HG02623 (cell line): Measurements from ENCODE around the gene TMEM273.

Experiments
- ATAC-seq: cut with Tn5 transposase; IDR thresholded peaks from one replicate; pipeline ENCODE4 v1.9.1; 2021; ENCODE audit warnings: moderate library complexity; ENCODE audit not compliant: unreplicated experiment

Gene TMEM273

GRCh38 chr10:49166484-49167400 is 21.4 kb downstream of the TMEM273 start:
- ATAC-seq, result no peak

DNA sequence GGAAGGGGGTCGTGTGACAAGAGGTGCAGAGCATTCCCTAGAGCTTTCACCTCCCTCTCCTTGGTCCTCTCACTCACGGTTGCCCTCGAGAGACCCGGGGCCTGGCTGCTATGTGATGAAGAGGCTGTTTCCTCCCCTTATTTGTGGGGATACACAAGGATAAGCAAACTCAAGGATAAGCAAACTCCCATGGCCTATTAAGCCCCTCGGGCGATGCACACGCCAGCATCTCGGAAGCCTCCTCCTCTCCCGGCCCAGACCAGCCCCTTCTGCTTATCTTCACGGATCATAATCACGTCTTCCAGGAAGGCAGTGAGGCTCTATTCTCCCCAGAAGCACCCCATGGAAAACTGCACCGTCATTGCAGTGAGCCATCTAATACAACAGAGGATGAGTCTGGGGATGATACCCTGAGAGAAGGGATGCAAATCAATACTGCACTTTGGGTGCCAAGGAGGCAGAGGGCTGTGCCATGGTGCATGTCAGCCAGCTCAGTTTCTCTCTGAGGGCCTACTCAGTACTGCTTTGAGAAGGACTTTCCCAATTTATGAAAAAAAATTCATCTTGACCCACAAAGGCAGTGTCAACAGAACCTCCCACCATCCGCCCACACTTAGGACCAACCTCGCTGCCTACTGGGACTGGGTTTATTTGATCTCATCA is 22.2 kb downstream of the TMEM273 start:
- ATAC-seq, result no peak

- ATAC-seq, result no peak
Observed at GRCh38 chr10:49165259-49165658, 22.9 kb downstream of the TMEM273 start.

- ATAC-seq, result peak; percentile 84
Observed at GRCh38 chr10:49164559-49165188, 23.5 kb downstream of the TMEM273 start.

DNA sequence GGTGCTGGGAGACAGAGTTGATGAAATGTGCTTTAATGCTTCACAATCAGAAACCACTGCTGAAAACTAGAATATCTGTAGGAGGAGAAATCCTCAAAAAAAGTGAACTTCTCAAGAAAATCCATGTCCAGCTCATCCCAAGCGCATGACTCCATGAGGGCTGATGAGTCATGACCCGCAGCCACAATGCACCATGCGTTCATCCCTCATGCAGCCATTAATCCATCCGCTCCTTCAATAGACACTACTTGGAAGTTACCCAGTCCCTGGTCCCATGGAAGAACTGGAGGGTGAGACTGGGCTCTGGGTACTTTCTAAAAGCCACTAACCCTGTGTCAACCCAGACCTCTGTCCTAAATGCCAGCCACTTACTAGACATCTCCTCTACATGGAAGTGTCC is 24.4 kb downstream of the TMEM273 start:
- ATAC-seq, result no peak

DNA sequence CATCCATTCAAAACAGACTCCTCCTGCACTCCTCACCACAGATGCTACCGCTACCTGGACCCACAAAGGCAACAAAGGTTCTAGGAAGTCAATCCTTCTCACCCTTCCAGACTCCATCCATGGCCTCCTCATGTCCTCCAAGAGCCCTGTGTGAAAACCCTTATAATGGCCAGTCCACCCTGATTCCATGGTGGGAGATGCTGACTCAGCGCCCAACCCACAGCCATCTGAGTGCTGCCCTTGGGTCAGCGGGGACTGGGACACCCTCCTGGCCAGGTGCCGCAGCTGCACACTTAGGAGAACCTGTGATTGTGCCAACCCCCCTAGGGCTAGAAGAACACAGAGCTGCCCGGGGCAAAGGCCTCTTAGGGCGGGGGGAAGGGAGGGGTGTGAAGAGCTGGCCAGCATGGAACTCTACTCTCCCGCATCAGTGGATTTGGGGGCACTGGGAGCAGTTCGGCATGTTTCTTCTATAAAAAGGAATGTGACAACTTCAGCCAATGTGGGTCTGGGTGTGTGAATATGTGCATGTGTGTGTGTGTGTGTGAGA is 25.4 kb downstream of the TMEM273 start:
- ATAC-seq, result no peak

GRCh38 chr10:49162063-49162462 is 26.1 kb downstream of the TMEM273 start:
- ATAC-seq, result no peak

GRCh38 chr10:49161411-49161997 is 26.7 kb downstream of the TMEM273 start:
- ATAC-seq, result no peak

DNA sequence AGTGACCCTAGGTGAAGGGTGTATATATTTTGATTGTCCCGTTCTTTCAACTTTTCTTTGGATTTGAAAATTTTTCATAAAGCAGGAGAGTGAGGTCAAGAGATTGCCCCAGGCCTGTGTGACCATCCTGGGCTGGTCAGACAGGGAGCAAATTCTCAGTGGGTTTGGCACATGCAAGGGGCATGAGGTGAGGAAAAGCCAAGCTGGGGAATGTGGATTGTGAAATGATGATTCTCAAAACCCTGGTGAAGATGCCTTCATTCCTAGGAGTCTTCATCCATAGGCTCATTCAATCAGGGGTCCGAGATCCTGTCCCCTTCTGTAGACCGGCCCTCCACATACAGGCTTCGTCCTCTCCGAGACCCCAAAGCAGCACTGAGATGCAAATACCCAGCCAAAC is 27.4 kb downstream of the TMEM273 start:
- no peak for ATAC-seq

DNA sequence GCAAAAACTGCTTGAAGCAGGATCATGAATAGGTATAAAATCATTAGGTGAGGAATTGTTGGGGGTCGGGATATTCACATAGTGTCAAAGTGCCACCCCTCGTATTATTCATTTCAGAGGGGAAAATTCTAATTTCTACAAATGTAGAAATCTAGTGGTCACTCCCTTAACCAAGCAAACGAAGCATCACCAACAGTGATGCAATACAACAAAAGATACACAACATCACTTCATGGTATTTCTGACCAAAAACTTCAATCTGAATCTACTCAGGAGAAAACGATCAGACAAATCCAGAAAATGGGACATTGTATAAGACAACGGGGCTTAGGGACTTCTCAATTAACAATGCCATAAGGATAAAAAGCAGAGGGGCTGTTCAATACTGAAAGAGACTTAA is 28.1 kb downstream of the TMEM273 start:
- no peak for ATAC-seq

- ATAC-seq, result no peak
Observed at GRCh38 chr10:49158915-49159314, 29.3 kb downstream of the TMEM273 start.

GRCh38 chr10:49158404-49158803 is 29.8 kb downstream of the TMEM273 start:
- ATAC-seq, result no peak

- ATAC-seq, result no peak
Observed at GRCh38 chr10:49157229-49157628, 31.0 kb downstream of the TMEM273 start.

DNA sequence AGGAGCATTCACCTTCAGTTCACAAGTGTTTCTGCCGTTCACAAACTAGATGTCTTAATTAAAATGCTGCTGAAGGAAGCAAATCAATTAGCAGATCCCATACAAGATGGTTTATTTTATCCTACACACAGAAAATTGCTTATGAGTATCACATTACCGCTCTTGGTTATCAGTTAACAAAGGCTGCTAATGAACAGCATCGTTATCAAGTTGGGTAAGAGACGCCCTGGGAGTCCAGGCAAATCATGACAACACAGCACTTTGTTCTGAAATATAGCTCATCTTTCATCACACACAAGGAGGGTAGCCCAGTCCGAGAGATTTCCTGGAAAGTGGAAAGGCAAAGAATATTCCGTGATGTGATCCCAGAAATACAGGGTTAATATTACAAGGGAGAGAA is 33.5 kb downstream of the TMEM273 start:
- no peak for ATAC-seq

- no peak for ATAC-seq
Observed at GRCh38 chr10:49153971-49154370, 34.2 kb downstream of the TMEM273 start.

- ATAC-seq, result no peak
Observed at GRCh38 chr10:49153115-49153514, 35.1 kb downstream of the TMEM273 start.

DNA sequence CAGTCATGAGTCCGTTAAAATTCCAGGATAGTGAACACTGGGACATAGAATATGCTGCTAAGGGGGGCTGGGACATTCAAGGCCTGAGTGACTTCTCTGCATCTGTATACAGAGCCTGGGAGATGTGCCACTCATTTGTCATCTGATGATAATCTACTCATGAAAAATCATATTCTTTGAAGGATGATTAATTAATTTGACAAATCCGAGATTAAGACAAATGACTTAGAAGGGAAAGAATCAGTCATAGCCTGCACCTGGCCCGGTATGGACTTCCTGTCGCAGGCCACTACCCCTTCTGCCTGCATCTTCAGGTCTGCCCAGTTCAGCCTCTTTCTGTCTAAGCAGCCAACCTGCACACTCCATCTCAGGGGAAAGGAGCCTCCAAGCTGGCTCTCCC is 35.5 kb downstream of the TMEM273 start:
- ATAC-seq, result no peak

- ATAC-seq, result no peak
Observed at GRCh38 chr10:49152037-49152436, 36.2 kb downstream of the TMEM273 start.

DNA sequence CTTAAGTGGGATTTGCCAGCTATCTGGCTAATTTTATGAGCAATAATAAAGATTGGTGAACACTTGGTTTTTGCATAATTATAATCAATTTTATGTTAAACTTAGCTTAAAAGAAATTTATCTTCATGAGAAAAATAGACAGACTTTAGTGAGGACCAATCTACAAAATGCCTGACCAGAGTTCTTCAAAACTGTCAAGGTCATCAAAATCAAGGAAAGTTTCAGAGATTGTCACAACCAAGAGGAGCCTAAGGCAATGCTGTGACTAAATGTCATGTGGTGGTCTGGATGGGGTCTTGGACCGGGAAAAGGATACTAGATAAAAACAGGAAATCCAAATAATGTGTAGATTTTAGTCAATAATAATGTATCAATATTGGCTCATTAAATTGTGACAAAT is 36.7 kb downstream of the TMEM273 start:
- ATAC-seq, result no peak

DNA sequence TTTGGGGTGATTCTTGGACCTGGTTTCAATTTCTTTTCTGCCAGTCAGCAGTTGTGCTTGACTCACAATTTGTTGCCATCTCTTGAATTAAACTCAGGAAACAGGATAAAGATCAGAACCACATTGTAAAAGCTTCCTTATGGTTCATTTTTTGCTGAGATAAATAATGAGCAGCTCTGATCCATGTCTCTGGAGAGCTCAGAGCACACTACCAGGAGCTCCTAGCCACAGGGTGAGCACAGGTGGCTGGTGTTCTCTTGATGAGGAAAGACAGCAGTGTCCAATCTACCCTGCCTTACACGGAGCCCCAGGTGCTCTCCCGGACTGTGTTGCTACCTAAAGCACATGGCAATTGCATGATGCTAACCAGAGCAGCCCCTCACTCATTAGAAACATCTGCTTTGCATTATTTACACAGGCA is 37.2 kb downstream of the TMEM273 start:
- no peak for ATAC-seq

- no peak for ATAC-seq
Observed at GRCh38 chr10:49150426-49150825, 37.8 kb downstream of the TMEM273 start.
